ENCODE results near the gene ATF2. TPM values are rescaled to one million over a fixed set of nuclear protein-coding genes. Genes with fewer than 3 reads are reported as not detected.

Gene ATF2
- total and polyA plus RNA-seq, 2 of the 13 experiments (the other 11 are each of a cell fraction or from before 2014, with no cell fraction given), result 91.6 to 95.1 TPM

- TF ChIP-seq HIC2 (CRISPR knock-in tag; IDR thresholded peaks at IDR 0.05; ENCODE audit: low read depth) (no peak), KMT2B (CRISPR knock-in tag; IDR thresholded peaks at IDR 0.05) (no peak), ASH2L (IDR thresholded peaks at IDR 0.05; ENCODE audit: insufficient read length, low read depth, low read length) (peak; percentile 20), SP4 (CRISPR knock-in tag; IDR thresholded peaks at IDR 0.05) (peak; percentile 63; the same call in 1 of the 2 replicates), AGO2 (optimal IDR thresholded peaks at IDR 0.05; ENCODE audit: low read depth, low read length) (no peak), DRAP1 (CRISPR knock-in tag; IDR thresholded peaks at IDR 0.05) (peak; percentile 18), ZNF317 (CRISPR knock-in tag; IDR thresholded peaks at IDR 0.05) (peak; percentile 67; the same call in 1 of the 2 replicates), NBN (conservative IDR thresholded peaks at IDR 0.05) (no peak), MXD3 (CRISPR knock-in tag; IDR thresholded peaks at IDR 0.05) (no peak), ZNF556 (CRISPR knock-in tag; IDR thresholded peaks at IDR 0.05; ENCODE audit: borderline replicate concordance) (peak; percentile 54; the same call in 1 of the 2 replicates), BORCS8-MEF2B (CRISPR knock-in tag; IDR thresholded peaks at IDR 0.05) (peak; percentile 43; the same call in 1 of the 2 replicates), CBFB (CRISPR knock-in tag; IDR thresholded peaks at IDR 0.05) (0 out of 2 replicates have a peak, but pooled peaks have one; percentile 22), ZNF253 (CRISPR knock-in tag; IDR thresholded peaks at IDR 0.05; ENCODE audit: borderline replicate concordance) (no peak), ZMYM3 (CRISPR knock-in tag; IDR thresholded peaks at IDR 0.05) (peak; percentile 15; the same call in 1 of the 2 replicates), CBX5 (CRISPR knock-in tag; IDR thresholded peaks at IDR 0.05; ENCODE audit: borderline replicate concordance) (peak; percentile 32; the same call in 1 of the 2 replicates), RAD21 (CRISPR knock-in tag; IDR thresholded peaks at IDR 0.05) (peak; percentile 79; the same call in 1 of the 2 replicates), ZNF142 (CRISPR knock-in tag; IDR thresholded peaks at IDR 0.05) (0 out of 2 replicates have a peak, but pooled peaks have one; percentile 45), GMEB1 (CRISPR knock-in tag; IDR thresholded peaks at IDR 0.05; ENCODE audit: borderline replicate concordance) (peak; percentile 58)
These were observed 137.4 kb downstream of the ATF2 start (continued) for GRCh38 chr2:175030380-175031271.

All from HepG2 (cell line).